ENCODE measurements around the gene SIK3.

The SIK3 gene

DNA sequence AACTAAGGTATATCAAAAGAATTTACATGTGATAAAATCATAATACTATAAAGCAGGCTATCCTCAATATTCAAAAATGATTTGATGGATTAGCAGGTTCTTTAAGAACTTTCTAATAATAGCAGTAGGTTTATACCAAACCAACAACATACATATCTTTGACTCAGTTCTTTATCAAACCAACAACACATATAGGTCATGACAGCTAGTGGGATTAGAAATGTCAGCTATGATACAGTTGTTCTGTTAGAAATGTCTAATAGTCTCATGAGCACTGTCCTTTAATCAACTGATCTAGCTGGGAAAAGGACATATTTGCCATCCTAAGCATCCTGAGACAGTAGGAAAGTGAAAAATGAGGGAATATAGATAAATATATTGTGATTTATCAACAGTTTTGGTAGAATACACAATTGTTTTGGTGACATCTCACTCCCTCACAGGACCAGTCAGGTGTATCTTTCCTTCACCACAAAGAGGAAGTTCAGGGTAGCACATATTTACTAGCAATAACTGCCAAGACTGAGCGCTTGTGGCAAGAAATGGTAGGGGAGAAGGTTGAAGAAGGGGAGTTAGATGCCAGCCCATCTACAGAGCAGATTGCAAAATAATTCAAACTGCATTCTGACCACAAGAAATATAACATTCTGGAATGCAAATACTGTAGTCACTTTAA is 170.0 kb downstream of the SIK3 start:
- TF ChIP-seq EZH2 (optimal IDR thresholded peaks at IDR 0.05; ENCODE audit: low read depth, low read length) (no peak), EZH2phosphoT487 (IDR thresholded peaks at IDR 0.05; ENCODE audit: low read length) (no peak)
- TF ChIP-seq, protein P1, sequence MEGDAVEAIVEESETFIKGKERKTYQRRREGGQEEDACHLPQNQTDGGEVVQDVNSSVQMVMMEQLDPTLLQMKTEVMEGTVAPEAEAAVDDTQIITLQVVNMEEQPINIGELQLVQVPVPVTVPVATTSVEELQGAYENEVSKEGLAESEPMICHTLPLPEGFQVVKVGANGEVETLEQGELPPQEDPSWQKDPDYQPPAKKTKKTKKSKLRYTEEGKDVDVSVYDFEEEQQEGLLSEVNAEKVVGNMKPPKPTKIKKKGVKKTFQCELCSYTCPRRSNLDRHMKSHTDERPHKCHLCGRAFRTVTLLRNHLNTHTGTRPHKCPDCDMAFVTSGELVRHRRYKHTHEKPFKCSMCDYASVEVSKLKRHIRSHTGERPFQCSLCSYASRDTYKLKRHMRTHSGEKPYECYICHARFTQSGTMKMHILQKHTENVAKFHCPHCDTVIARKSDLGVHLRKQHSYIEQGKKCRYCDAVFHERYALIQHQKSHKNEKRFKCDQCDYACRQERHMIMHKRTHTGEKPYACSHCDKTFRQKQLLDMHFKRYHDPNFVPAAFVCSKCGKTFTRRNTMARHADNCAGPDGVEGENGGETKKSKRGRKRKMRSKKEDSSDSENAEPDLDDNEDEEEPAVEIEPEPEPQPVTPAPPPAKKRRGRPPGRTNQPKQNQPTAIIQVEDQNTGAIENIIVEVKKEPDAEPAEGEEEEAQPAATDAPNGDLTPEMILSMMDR (IDR thresholded peaks at IDR 0.05; ENCODE audit: low read length) = no peak
- H3K4me3 ChIP-seq (ENCODE audit: low read length) = no peak overlapping the region

DNA sequence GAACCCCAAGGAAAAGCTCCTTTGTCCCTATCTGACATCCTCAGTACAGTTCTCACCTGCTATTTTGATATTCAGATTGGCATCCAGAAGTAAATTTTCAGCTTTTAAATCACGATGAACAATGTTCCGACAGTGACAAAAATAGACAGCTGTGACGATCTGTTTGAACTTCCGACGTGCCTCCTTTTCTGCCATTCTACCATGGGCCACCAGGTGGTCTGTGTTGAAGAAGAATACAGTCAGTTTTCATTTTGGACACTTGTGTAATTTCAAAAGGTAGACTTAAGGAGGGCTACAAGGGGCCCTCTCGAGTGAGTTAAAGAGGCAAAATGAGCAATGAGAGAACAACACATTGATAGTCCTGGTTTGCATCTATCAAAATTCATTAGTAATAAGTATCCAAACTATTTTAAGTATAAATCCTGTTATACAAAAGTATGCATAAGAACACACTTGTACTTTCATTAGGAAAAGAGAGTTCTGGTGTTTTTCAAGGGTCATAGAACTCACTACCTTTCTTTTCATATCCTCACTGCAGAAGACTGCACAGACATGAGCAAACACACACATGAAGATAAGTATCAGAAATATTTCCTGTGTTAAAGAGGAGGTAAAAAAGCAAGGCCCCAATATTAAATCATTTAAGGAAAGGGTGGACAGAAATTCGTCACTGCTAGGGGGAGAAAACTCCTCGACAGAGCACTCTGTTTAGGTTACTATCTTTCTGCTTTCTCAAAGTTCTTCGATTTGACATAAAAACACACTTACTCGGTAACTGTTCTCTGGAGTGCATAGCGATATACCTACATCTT is 170.9 kb downstream of the SIK3 start:
- H3K36me3 ChIP-seq (replicated peaks; ENCODE audit: insufficient read depth, low read length) = no peaks in the 10 kb centered on the region
- H3F3A ChIP-seq (ENCODE audit: insufficient read depth, low read length) = peaks cover 57% of the 10 kb centered on the region
- peaks cover 80% of the 10 kb centered on the region for H3K4me1 ChIP-seq (ENCODE audit: low read length)
- H3K9ac ChIP-seq (ENCODE audit: low read length) = no peak overlapping the region
- peak overlapping the region; percentile 87; the same call in 1 of the 2 replicates for H3K4me2 ChIP-seq (ENCODE audit: low read depth, low read length)
- no peak for DNase-seq
- no peaks in the 10 kb centered on the region for H3K9me3 ChIP-seq (replicated peaks; ENCODE audit: insufficient read depth, low read length)
- no peaks in the 10 kb centered on the region for H3K9me2 ChIP-seq (replicated peaks; ENCODE audit: insufficient read depth, low read length)
- H4K20me1 ChIP-seq (ENCODE audit: insufficient read depth, low read length) = no peaks in the 10 kb centered on the region
- H3K27me3 ChIP-seq (replicated peaks; ENCODE audit: insufficient read depth, low read length) = no peaks in the 10 kb centered on the region
- peaks cover 67% of the 10 kb centered on the region for H3K79me2 ChIP-seq (ENCODE audit: low read length)
- TF ChIP-seq, protein P1 (IDR thresholded peaks at IDR 0.05; ENCODE audit: low read length) = peak; percentile 47
- no peak for TF ChIP-seq EZH2phosphoT487 (IDR thresholded peaks at IDR 0.05; ENCODE audit: low read length)
- H3K27ac ChIP-seq (ENCODE audit: low read length) = peak overlapping the region; percentile 96; the same call in 1 of the 2 replicates
- no peak overlapping the region for H3K4me3 ChIP-seq (ENCODE audit: low read length)
- no peak overlapping the region for H2AFZ ChIP-seq (ENCODE audit: low read length)

More for the DNA sequence above, 170.0 kb downstream of the SIK3 start:
- Histone ChIP-seq H3K36me3 (replicated peaks; ENCODE audit: insufficient read depth, low read length) (no peaks in the 10 kb centered on the region), H3K4me2 (ENCODE audit: low read depth, low read length) (peak overlapping the region; percentile 87), H3K9ac (ENCODE audit: low read length) (peak overlapping the region; percentile 15; the same call in 1 of the 2 replicates), H3K27me3 (replicated peaks; ENCODE audit: insufficient read depth, low read length) (no peaks in the 10 kb centered on the region), H3K79me2 (ENCODE audit: low read length) (peaks cover 64% of the 10 kb centered on the region), H3F3A (ENCODE audit: insufficient read depth, low read length) (peaks cover 57% of the 10 kb centered on the region), H4K20me1 (ENCODE audit: insufficient read depth, low read length) (no peaks in the 10 kb centered on the region), H3K4me1 (ENCODE audit: low read length) (peaks cover 81% of the 10 kb centered on the region), H3K9me3 (replicated peaks; ENCODE audit: insufficient read depth, low read length) (no peaks in the 10 kb centered on the region), H3K27ac (ENCODE audit: low read length) (peak overlapping the region; percentile 96; the same call in 1 of the 2 replicates), H3K9me2 (replicated peaks; ENCODE audit: insufficient read depth, low read length) (no peaks in the 10 kb centered on the region), H2AFZ (ENCODE audit: low read length) (no peak overlapping the region)
- peak; percentile 57 for DNase-seq

DNA sequence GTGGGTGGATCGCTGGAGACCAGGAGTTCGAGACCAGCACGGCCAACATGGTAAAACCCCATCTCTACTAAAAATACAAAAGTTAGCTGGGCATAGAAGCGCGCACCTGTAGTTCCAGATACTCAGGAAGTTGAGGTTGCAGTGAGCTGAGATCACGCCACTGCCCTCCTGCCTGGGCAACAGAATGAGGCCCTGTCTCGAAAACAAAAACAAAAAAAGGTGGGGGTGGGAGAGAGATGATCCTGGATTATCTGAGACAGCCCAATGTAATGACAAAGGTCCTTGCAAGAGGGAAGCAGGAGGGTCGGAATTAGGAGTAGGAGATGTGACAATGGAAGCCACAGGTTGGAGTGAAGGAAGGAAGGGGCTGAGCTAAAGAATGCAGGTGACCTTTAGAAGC is 173.2 kb downstream of the SIK3 start:
- Histone ChIP-seq H3K36me3 (replicated peaks; ENCODE audit: insufficient read depth, low read length) (no peaks in the 10 kb centered on the region), H3K4me2 (ENCODE audit: low read depth, low read length) (peak overlapping the region; percentile 86)
- TF ChIP-seq EZH2 (optimal IDR thresholded peaks at IDR 0.05; ENCODE audit: low read depth, low read length) (no peak), EZH2phosphoT487 (IDR thresholded peaks at IDR 0.05; ENCODE audit: low read length) (no peak)
- TF ChIP-seq, protein P1 (IDR thresholded peaks at IDR 0.05; ENCODE audit: low read length) = no peak

More for the DNA sequence above, 173.2 kb downstream of the SIK3 start:
- peak overlapping the region; percentile 73 for H3K9ac ChIP-seq (ENCODE audit: low read length)
- peak overlapping the region; percentile 41 for H3K4me3 ChIP-seq (ENCODE audit: low read length)
- peaks cover 59% of the 10 kb centered on the region for H3K79me2 ChIP-seq (ENCODE audit: low read length)
- DNase-seq = peak; percentile 83
- H3K9me2 ChIP-seq (replicated peaks; ENCODE audit: insufficient read depth, low read length) = no peaks in the 10 kb centered on the region
- H3K27me3 ChIP-seq (replicated peaks; ENCODE audit: insufficient read depth, low read length) = no peaks in the 10 kb centered on the region
- no peak overlapping the region for H2AFZ ChIP-seq (ENCODE audit: low read length)
- H3K4me1 ChIP-seq (ENCODE audit: low read length) = peaks cover 56% of the 10 kb centered on the region
- H3K27ac ChIP-seq (ENCODE audit: low read length) = peak overlapping the region; percentile 96
- no peaks in the 10 kb centered on the region for H4K20me1 ChIP-seq (ENCODE audit: insufficient read depth, low read length)
- no peaks in the 10 kb centered on the region for H3K9me3 ChIP-seq (replicated peaks; ENCODE audit: insufficient read depth, low read length)
- H3F3A ChIP-seq (ENCODE audit: insufficient read depth, low read length) = peaks cover 40% of the 10 kb centered on the region

Measured in MM.1S (cell line).